ES-I3 (cell line): Measurements from ENCODE around the gene DCC.

ENCODE experiments used
- H3K36me3 ChIP-seq: 2 replicates; pipeline ENCODE4 v1.6.1; 2013; ENCODE audit warnings: mild to moderate bottlenecking, low read length, control low read depth, moderate library complexity; ENCODE audit not compliant: insufficient read depth
- H3K4me1 ChIP-seq: 2 replicates; pipeline ENCODE4 v1.6.1; 2013; ENCODE audit warnings: mild to moderate bottlenecking, control low read depth, low read length; ENCODE audit not compliant: insufficient read depth
- H3K9ac ChIP-seq: 2 replicates; pipeline ENCODE4 v1.6.1; 2013; ENCODE audit warnings: low read depth, mild to moderate bottlenecking, low read length, moderate library complexity
- H3K9me3 ChIP-seq: 2 replicates; pipeline ENCODE4 v1.6.1; 2013; ENCODE audit warnings: mild to moderate bottlenecking, low read length, moderate library complexity; ENCODE audit not compliant: control insufficient read depth, insufficient read depth

The DCC gene

GRCh38 chr18:52948868-52949444 lies 609.0 kb downstream of the DCC start:
- H3K4me1 ChIP-seq = no peaks in the 10 kb centered on the region
- H3K9ac ChIP-seq = no peak overlapping the region
- no peaks in the 10 kb centered on the region for H3K36me3 ChIP-seq
- H3K9me3 ChIP-seq = no peaks in the 10 kb centered on the region

GRCh38 chr18:52950155-52950554 lies 610.2 kb downstream of the DCC start:
- Histone ChIP-seq H3K9me3 (no peaks in the 10 kb centered on the region), H3K9ac (no peak overlapping the region), H3K36me3 (no peaks in the 10 kb centered on the region)

GRCh38 chr18:52953387-52953786 lies 613.4 kb downstream of the DCC start:
- Histone ChIP-seq H3K9ac (no peak overlapping the region), H3K9me3 (no peaks in the 10 kb centered on the region), H3K36me3 (no peaks in the 10 kb centered on the region), H3K4me1 (no peaks in the 10 kb centered on the region)

More at GRCh38 chr18:52950155-52950554, 610.2 kb downstream of the DCC start:
- H3K4me1 ChIP-seq = no peaks in the 10 kb centered on the region

- H3K4me1 ChIP-seq = no peaks in the 10 kb centered on the region
- no peak overlapping the region for H3K9ac ChIP-seq
- H3K9me3 ChIP-seq = no peaks in the 10 kb centered on the region
- no peaks in the 10 kb centered on the region for H3K36me3 ChIP-seq
Observed at GRCh38 chr18:52963481-52963880, 623.5 kb downstream of the DCC start.

GRCh38 chr18:52970686-52971085 lies 630.7 kb downstream of the DCC start:
- Histone ChIP-seq H3K9ac (no peak overlapping the region), H3K36me3 (no peaks in the 10 kb centered on the region), H3K4me1 (no peaks in the 10 kb centered on the region), H3K9me3 (no peaks in the 10 kb centered on the region)

GRCh38 chr18:52971097-52971496 lies 631.1 kb downstream of the DCC start:
- no peaks in the 10 kb centered on the region for H3K4me1 ChIP-seq
- no peak overlapping the region for H3K9ac ChIP-seq
- no peaks in the 10 kb centered on the region for H3K36me3 ChIP-seq

GRCh38 chr18:52979892-52980291 lies 639.9 kb downstream of the DCC start:
- H3K9me3 ChIP-seq = no peaks in the 10 kb centered on the region
- no peaks in the 10 kb centered on the region for H3K4me1 ChIP-seq
- H3K9ac ChIP-seq = no peak overlapping the region
- no peaks in the 10 kb centered on the region for H3K36me3 ChIP-seq

More at GRCh38 chr18:52971097-52971496, 631.1 kb downstream of the DCC start:
- H3K9me3 ChIP-seq = no peaks in the 10 kb centered on the region

GRCh38 chr18:52991246-52991645 lies 651.2 kb downstream of the DCC start:
- no peaks in the 10 kb centered on the region for H3K9me3 ChIP-seq
- H3K4me1 ChIP-seq = no peaks in the 10 kb centered on the region
- no peak overlapping the region for H3K9ac ChIP-seq
- H3K36me3 ChIP-seq = no peaks in the 10 kb centered on the region

- Histone ChIP-seq H3K4me1 (no peaks in the 10 kb centered on the region), H3K36me3 (no peaks in the 10 kb centered on the region), H3K9me3 (no peaks in the 10 kb centered on the region), H3K9ac (no peak overlapping the region)
Observed at GRCh38 chr18:52992041-52992440, 652.0 kb downstream of the DCC start.

GRCh38 chr18:52995875-52996274 lies 655.9 kb downstream of the DCC start:
- Histone ChIP-seq H3K9ac (no peak overlapping the region), H3K4me1 (no peaks in the 10 kb centered on the region), H3K36me3 (no peaks in the 10 kb centered on the region), H3K9me3 (no peaks in the 10 kb centered on the region)

- H3K36me3 ChIP-seq = no peaks in the 10 kb centered on the region
- H3K9me3 ChIP-seq = no peaks in the 10 kb centered on the region
Observed at GRCh38 chr18:52999633-53000032, 659.6 kb downstream of the DCC start.

GRCh38 chr18:53004798-53005197 lies 664.8 kb downstream of the DCC start:
- no peaks in the 10 kb centered on the region for H3K36me3 ChIP-seq
- no peak overlapping the region for H3K9ac ChIP-seq
- no peaks in the 10 kb centered on the region for H3K9me3 ChIP-seq
- H3K4me1 ChIP-seq = no peaks in the 10 kb centered on the region

More at GRCh38 chr18:52999633-53000032, 659.6 kb downstream of the DCC start:
- no peaks in the 10 kb centered on the region for H3K4me1 ChIP-seq
- H3K9ac ChIP-seq = no peak overlapping the region

- H3K4me1 ChIP-seq = no peaks in the 10 kb centered on the region
- no peak overlapping the region for H3K9ac ChIP-seq
- no peaks in the 10 kb centered on the region for H3K9me3 ChIP-seq
- no peaks in the 10 kb centered on the region for H3K36me3 ChIP-seq
Observed at GRCh38 chr18:53018791-53019190, 678.8 kb downstream of the DCC start.

- Histone ChIP-seq H3K9ac (no peak overlapping the region), H3K4me1 (no peaks in the 10 kb centered on the region), H3K9me3 (no peaks in the 10 kb centered on the region), H3K36me3 (no peaks in the 10 kb centered on the region)
Observed at GRCh38 chr18:53025247-53025646, 685.2 kb downstream of the DCC start.

- H3K9ac ChIP-seq = no peak overlapping the region
- no peaks in the 10 kb centered on the region for H3K36me3 ChIP-seq
- H3K9me3 ChIP-seq = no peaks in the 10 kb centered on the region
Observed at GRCh38 chr18:53028565-53028964, 688.6 kb downstream of the DCC start.

GRCh38 chr18:53033128-53033527 lies 693.1 kb downstream of the DCC start:
- Histone ChIP-seq H3K4me1 (no peaks in the 10 kb centered on the region), H3K9me3 (no peaks in the 10 kb centered on the region), H3K9ac (no peak overlapping the region), H3K36me3 (no peaks in the 10 kb centered on the region)

More at GRCh38 chr18:53028565-53028964, 688.6 kb downstream of the DCC start:
- H3K4me1 ChIP-seq = no peaks in the 10 kb centered on the region
